Body of pancreas (tissue), 4 donors: ENCODE measurements around the gene LITAF.

Experiments used
- POLR2A ChIP-seq, 3 donors: fragments of 450-650 bp; IDR thresholded peaks; one replicate each; pipeline ENCODE4 v1.6.1; 2016; ENCODE audit warnings: antibody characterized with exemption in 3 of 3, mild to moderate bottlenecking in 2 of 3
- TF ChIP-seq, protein P1 (sequence below), 7 experiments: fragments of 450-650 bp in 4 of 7; fragments of 200-600 bp in 3 of 7; sonication (generic) in 3 of 7; IDR thresholded peaks; one replicate each; pipeline ENCODE4 v1.5.1; 2016 to 2019; ENCODE audit warnings: antibody characterized with exemption in 7 of 7

DNA sequence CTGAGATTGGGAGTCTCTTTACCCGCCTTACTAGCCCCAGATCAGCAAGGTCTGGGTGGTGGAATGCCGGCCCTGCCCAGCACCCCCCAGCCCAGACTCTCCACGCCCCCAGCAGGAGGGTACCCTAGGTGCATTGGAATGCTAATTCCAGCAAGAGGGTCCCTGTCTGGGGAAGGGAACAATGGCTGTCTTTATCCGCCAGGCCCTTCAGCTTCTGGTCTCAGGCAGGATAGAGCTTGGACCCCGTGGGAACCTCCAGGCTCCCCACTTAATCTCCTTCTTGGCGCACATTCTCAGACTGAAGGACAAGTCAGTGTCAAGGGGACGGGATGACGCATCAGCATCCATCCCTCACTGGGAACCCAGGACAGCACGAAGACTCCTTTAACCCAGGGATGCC lies 85.1 kb downstream of the LITAF start:
- no peak for TF ChIP-seq POLR2A (IDR thresholded peaks at IDR 0.05)
- TF ChIP-seq, protein P1, sequence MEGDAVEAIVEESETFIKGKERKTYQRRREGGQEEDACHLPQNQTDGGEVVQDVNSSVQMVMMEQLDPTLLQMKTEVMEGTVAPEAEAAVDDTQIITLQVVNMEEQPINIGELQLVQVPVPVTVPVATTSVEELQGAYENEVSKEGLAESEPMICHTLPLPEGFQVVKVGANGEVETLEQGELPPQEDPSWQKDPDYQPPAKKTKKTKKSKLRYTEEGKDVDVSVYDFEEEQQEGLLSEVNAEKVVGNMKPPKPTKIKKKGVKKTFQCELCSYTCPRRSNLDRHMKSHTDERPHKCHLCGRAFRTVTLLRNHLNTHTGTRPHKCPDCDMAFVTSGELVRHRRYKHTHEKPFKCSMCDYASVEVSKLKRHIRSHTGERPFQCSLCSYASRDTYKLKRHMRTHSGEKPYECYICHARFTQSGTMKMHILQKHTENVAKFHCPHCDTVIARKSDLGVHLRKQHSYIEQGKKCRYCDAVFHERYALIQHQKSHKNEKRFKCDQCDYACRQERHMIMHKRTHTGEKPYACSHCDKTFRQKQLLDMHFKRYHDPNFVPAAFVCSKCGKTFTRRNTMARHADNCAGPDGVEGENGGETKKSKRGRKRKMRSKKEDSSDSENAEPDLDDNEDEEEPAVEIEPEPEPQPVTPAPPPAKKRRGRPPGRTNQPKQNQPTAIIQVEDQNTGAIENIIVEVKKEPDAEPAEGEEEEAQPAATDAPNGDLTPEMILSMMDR (IDR thresholded peaks at IDR 0.05): no peak
